IPS-20b (cell line): ENCODE measurements around the gene RNF146.

Experiments
- H3K27ac ChIP-seq: one replicate; pipeline ENCODE4 v1.5.1; 2013; ENCODE audit warnings: low read length
- H3K27me3 ChIP-seq: 2 replicates; pipeline ENCODE4 v1.6.1; 2013; ENCODE audit warnings: mild to moderate bottlenecking, low read length, inconsistent platforms; ENCODE audit not compliant: insufficient read depth
- H3K36me3 ChIP-seq: 2 replicates; pipeline ENCODE4 v1.6.1; 2013; ENCODE audit warnings: low read depth, mild to moderate bottlenecking, inconsistent platforms, low read length, moderate library complexity; ENCODE audit not compliant: insufficient read depth
- H3K4me1 ChIP-seq: 2 replicates; pipeline ENCODE4 v1.6.1; 2013; ENCODE audit warnings: mild to moderate bottlenecking, control low read depth, inconsistent platforms, low read length, moderate library complexity; ENCODE audit not compliant: insufficient read depth
- H3K4me3 ChIP-seq: 2 replicates; pipeline ENCODE4 v1.5.1; 2013; ENCODE audit warnings: mild to moderate bottlenecking, low read length, inconsistent platforms
- H3K9ac ChIP-seq: 2 replicates; pipeline ENCODE4 v1.6.1; 2013; ENCODE audit warnings: low read depth, mild to moderate bottlenecking, inconsistent platforms, low read length, moderate library complexity
- H3K9me3 ChIP-seq: 2 replicates; pipeline ENCODE4 v1.6.1; 2013; ENCODE audit warnings: mild to moderate bottlenecking, low read depth, low read length, inconsistent platforms; ENCODE audit not compliant: insufficient read depth

RNF146 gene

DNA sequence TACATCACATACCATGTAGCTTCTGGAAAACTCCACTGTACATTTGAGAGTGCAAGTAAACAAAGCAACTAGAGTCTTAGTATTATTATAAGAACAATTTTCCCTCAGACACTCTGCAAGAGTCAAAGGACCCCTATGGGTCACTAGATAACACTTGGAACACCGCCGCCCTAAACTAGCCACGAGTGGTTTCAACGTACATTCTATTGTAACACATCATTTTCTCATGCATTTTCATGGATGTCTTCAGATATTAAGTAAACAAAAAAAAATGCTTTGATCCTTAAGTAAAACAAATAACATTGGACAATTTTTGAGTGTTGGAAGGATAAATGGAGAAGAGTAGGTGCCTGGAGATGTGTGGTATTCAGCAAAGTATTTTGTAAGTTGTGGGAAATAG is 3.2 kb upstream of the RNF146 start:
- Histone ChIP-seq H3K9me3 (no peaks in the 10 kb centered on the region), H3K36me3 (no peaks in the 10 kb centered on the region), H3K27me3 (no peaks in the 10 kb centered on the region), H3K9ac (no peak overlapping the region), H3K27ac (no peak overlapping the region), H3K4me3 (no peak overlapping the region), H3K4me1 (0 out of 2 replicates have a peak, but pooled peaks cover 9% of the 10 kb centered on the region)

DNA sequence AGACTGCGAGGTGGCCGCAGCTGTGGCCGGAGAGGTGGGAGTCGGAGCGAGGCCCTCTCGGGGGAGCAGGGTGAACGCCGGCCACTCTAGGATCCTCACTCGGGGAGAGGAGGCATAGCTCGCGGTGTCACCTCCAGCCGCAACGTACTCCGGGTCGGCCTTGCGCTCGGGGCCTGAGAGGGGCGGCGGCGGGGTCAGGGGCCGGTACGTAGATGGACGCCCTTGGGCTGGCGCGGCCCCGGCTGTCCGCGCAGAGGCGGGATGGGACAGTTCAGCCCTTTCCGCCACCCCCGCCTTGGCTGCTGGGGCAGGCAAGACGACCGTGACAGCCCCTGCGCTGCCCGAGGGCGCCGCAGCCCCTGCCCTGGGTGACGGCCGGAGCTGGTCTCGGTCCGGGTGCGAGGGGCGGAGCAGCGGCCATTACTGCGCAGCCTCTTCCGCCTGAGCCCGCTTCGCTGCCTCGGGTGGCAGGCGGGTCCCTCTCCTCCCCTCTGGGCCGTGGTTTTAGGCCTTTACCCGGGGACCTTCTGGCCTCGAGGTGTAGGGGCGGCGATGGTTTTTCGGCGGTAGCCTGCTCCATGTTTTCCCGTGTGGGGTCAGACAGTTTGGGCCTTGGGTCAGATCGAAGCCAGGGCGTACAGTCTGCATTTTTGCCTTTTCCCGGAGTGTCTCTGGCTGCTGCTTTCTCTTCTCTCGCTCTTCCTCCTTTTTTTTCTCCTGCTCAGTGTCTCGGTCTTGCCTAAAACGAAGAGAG is 405 bp downstream of the RNF146 start:
- H3K27me3 ChIP-seq = no peaks in the 10 kb centered on the region
- peak overlapping the region; percentile 100 for H3K4me3 ChIP-seq
- H3K9ac ChIP-seq = peak overlapping the region; percentile 99
- H3K27ac ChIP-seq = peak overlapping the region; percentile 95
- H3K36me3 ChIP-seq = no peaks in the 10 kb centered on the region
- H3K4me1 ChIP-seq = peaks cover 16% of the 10 kb centered on the region; the same call in 1 of the 2 replicates
- H3K9me3 ChIP-seq = no peaks in the 10 kb centered on the region

DNA sequence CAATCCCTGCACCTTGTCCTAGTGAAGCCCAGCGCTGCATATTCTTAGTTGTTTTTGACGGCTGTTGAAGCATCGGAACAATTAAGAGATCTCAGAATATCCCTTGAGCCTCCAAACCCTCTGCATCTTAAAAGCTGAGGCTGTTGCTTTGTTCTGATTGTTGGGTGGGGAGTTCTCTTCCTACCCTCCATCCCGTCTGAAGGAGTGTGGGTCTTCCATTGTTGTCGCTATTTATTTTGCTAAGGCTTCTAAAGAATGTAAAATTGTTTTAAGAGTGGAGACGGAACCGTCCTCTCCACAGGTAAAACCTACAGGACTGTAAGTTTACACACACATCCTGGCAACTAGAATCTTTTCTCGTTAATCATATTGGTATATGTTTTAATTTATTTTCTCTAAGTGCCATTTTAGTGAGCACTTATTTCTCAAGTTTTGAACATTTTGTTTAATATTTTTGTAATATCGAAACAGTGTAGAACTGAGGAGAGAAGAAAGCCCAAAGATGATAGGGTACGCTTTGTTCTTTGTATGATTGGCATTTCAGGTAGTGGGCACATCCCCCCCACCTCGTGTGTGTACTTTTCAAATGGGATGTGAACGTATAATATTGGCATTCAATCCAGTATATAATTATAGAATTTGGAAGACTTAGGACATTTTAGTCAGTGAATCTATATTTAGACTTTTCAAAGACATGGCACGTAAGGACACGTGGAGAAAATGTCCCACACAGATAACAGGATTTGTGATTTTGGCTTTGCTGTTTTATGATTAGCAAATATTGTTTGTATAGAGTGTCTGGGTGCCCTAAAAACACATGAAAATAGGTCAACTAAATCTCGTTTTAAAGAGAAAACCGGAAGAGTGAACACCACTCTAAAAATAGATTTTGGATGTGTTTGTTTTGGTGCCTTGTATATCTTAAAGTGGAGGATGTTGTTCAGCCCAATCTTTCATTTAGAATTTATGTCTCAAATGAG is 1.3 kb downstream of the RNF146 start:
- Histone ChIP-seq H3K9ac (peak overlapping the region; percentile 99), H3K27me3 (no peaks in the 10 kb centered on the region), H3K9me3 (no peaks in the 10 kb centered on the region), H3K36me3 (no peaks in the 10 kb centered on the region), H3K27ac (peak overlapping the region; percentile 95), H3K4me3 (peak overlapping the region; percentile 100), H3K4me1 (peaks cover 19% of the 10 kb centered on the region; the same call in 1 of the 2 replicates)

DNA sequence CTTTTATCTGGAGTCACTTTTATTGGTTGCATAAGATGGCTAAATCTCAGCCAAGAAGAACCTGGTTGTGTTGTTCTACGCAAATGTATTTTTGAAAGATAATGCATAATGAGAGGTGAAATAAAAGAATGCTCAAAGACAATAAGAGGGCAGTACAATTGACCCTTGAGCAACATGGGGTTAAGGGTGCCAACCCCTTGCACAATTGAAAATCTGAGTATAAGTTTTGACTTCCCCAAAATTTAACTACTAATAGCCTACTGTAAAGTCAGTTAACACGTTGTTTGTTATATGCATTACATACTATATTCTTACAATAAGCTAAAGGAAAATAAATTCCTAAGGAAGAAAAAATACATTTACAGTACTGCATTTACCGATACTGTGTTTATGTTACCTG is 5.9 kb downstream of the RNF146 start:
- no peak overlapping the region for H3K4me3 ChIP-seq

DNA sequence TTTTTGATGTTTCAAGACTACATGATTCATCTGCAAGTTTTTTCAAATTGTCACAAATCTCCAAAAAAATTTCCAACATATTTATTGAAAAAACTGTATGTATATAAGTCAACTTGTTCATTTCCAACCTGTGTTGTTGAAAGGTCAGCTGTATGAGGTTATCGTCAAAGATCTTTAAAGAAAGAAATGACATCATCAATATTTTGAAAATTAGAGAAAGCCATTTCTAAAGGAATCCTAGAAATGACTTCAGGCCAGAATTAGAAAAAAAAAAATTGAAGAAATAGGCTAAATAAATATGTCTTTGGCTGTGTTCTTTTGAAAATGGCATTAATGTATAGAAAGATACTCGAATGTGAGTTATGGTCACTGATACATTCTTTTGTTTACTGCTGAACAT is 6.8 kb downstream of the RNF146 start:
- no peaks in the 10 kb centered on the region for H3K36me3 ChIP-seq
- no peak overlapping the region for H3K4me3 ChIP-seq
- H3K9me3 ChIP-seq = no peaks in the 10 kb centered on the region
- no peaks in the 10 kb centered on the region for H3K27me3 ChIP-seq
- no peak overlapping the region for H3K9ac ChIP-seq
- peaks cover 9% of the 10 kb centered on the region; the same call in 1 of the 2 replicates for H3K4me1 ChIP-seq
- H3K27ac ChIP-seq = no peak overlapping the region

More for the DNA sequence above, 5.9 kb downstream of the RNF146 start:
- Histone ChIP-seq H3K9me3 (no peaks in the 10 kb centered on the region), H3K36me3 (no peaks in the 10 kb centered on the region), H3K27me3 (no peaks in the 10 kb centered on the region), H3K4me1 (peaks cover 14% of the 10 kb centered on the region; the same call in 1 of the 2 replicates), H3K27ac (no peak overlapping the region), H3K9ac (no peak overlapping the region)

DNA sequence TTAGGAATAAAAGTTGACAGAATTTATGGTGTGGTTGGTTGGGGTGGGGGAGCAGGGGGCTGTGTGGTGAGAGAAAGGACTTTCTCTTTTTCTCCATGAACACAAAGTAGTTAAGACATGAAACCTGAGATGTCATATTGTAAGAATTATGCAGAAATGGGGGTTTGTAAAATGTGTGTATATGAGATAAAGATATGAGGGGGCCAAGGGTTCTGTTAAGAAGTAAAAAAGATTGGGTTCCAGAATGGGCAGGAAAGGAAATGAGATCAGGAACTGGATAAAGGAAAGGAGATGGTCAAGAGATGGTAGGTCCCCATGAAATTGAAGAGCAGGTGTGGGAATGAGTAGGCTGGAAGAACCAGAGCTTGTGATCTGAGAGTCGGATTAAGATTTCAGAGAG is 9.7 kb downstream of the RNF146 start:
- H3K27ac ChIP-seq = no peak overlapping the region
- peaks cover 15% of the 10 kb centered on the region for H3K36me3 ChIP-seq
- H3K9ac ChIP-seq = no peak overlapping the region
- H3K9me3 ChIP-seq = no peaks in the 10 kb centered on the region
- no peaks in the 10 kb centered on the region for H3K27me3 ChIP-seq
- H3K4me3 ChIP-seq = no peak overlapping the region
- H3K4me1 ChIP-seq = peaks cover 6% of the 10 kb centered on the region; the same call in 1 of the 2 replicates

DNA sequence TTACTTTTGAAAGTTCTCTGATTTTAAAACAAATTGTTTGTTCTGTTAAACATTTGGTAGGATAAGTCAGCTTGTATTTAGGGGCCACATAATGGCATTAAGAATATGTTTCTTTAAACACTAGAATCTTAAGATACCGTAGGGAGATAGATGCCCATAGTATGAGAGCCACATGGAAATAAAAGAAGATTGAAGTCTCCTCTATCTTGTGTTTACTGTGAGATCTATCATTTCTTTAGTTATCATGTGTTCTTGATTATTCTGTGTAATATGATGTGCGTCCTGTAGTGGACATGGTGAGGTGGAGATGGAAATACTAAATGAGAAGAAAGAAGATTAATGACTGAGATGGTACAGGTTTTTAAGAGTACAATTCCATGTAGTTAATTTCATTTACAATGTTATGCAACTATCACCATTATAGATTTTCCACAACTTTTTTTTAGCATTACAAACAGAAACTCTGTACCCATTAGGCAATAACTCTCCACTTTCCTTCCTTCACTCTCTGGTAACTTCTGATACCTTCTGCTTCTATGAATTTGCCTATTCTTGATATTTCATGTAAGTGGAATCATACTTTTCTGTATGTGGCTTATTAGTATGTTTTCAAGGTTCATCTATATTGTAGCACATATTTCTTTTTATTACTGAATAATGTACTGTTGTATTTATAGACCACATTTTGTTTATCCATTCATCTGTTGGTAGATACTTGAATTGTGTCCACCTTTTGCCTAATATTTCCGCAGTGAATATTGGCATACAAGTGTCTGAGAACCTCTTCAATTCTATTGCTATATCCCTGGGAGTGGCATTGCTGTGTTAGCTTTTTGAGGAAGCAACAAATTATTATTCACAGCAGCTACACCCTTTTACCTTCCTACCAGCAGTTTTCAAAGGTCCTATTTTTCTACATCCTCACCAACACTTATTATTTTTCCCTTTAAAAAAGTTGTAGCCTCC is 11.5 kb downstream of the RNF146 start:
- Histone ChIP-seq H3K4me3 (no peak overlapping the region), H3K9ac (no peak overlapping the region), H3K4me1 (0 out of 2 replicates have a peak, but pooled peaks cover 3% of the 10 kb centered on the region), H3K36me3 (peaks cover 33% of the 10 kb centered on the region), H3K27ac (no peak overlapping the region), H3K27me3 (no peaks in the 10 kb centered on the region), H3K9me3 (no peaks in the 10 kb centered on the region)

DNA sequence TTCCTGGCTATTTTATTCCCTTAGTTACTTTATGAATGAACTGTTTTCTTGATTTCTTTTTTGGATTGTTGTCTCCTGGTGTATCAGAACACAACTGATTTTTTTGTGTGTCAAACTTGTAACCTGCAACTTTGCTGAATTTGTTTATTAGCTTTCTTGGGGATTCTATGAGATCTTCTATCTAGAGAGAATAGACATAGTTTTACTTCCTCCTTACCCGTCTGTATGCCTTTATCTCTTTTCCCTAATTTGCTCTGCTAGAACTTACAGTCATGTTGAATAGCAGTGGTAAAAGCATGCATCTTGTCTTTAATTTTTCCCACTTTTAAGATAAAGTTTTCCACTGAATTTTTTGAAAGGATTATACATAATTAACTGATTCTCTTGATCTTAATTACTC is 13.2 kb downstream of the RNF146 start:
- H3K4me3 ChIP-seq = no peak overlapping the region
- H3K36me3 ChIP-seq = peaks cover 48% of the 10 kb centered on the region
- H3K27me3 ChIP-seq = no peaks in the 10 kb centered on the region
- H3K9ac ChIP-seq = no peak overlapping the region
- no peak overlapping the region for H3K27ac ChIP-seq
- 0 out of 2 replicates have a peak, but pooled peaks cover 3% of the 10 kb centered on the region for H3K4me1 ChIP-seq
- H3K9me3 ChIP-seq = no peaks in the 10 kb centered on the region

DNA sequence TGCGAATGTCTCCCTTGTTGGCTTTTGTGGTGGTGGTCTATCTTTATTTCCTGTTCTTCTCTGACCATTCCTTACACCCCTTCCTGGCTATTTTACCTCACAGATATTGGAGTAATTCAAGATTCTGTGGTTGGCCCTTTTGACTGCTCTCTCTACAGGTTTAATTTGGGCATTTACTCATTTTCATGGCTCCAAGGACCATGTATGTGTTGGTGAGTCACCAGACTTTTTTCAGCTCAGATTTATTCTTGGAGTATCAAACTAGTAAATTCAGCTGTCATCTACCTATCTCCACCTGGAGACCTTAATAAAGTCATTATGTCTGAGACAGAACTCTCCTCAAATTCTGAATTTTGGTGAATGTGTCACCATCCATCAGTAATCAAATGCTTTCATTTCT is 15.5 kb downstream of the RNF146 start:
- Histone ChIP-seq H3K4me3 (no peak overlapping the region), H3K27ac (no peak overlapping the region), H3K9ac (no peak overlapping the region), H3K4me1 (0 out of 2 replicates have a peak, but pooled peaks cover 3% of the 10 kb centered on the region), H3K27me3 (no peaks in the 10 kb centered on the region), H3K36me3 (peaks cover 72% of the 10 kb centered on the region), H3K9me3 (no peaks in the 10 kb centered on the region)

DNA sequence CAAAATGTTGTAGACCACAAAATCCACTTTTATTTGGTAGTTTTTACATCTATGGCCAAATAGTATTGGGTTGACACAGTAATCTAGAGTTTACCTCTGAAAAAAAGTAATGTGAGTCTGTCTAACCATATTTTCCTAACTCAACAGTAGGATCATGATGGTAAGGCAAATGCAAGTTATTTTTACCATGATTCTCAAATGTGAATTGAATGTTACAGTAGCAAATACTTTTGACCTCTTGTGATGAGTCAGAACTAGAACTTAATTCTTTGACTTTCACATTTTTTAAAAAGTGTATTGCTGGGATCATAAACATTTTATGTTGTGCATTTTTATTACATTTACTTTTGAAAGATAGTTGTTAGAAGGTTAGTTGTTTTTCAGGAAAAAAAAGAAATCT is 22.0 kb downstream of the RNF146 start:
- Histone ChIP-seq H3K27me3 (no peaks in the 10 kb centered on the region), H3K9ac (no peak overlapping the region), H3K4me3 (no peak overlapping the region), H3K4me1 (peaks cover 10% of the 10 kb centered on the region; the same call in 1 of the 2 replicates), H3K27ac (no peak overlapping the region), H3K9me3 (no peaks in the 10 kb centered on the region), H3K36me3 (peaks cover 62% of the 10 kb centered on the region)

DNA sequence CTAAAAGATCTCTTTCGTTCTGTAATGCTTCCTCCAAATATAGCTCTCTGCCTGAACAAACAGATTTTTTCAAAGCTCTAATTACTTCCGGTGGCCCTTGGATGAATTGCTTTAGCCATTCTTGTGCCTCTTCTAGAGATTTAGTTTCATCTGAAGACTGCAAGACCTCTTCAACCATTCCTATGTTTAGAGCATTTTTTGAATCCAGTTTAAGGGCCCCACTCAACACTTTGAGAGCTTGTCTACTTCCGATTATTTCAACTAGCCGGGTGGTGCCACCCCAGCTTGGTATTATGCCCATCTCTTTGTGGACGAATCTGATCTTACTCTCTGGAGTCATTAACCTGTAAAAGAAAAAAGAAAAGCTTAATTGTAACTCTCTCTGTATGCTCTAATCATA is 23.3 kb downstream of the RNF146 start:
- H3K36me3 ChIP-seq = peaks cover 52% of the 10 kb centered on the region
- H3K9me3 ChIP-seq = no peaks in the 10 kb centered on the region
- no peak overlapping the region for H3K27ac ChIP-seq
- no peak overlapping the region for H3K9ac ChIP-seq
- peaks cover 10% of the 10 kb centered on the region; the same call in 1 of the 2 replicates for H3K4me1 ChIP-seq
- no peaks in the 10 kb centered on the region for H3K27me3 ChIP-seq
- H3K4me3 ChIP-seq = no peak overlapping the region
